Stimulated activated CD4-positive, alpha-beta T cell treated with anti-CD3 and anti-CD28 coated beads, Interleukin-1b, Interleukin-23, amount 100 ng/mL, for 4 hours (primary cell): Measurements from ENCODE around the gene TGFBI.

Source experiments
- DNase-seq, 2 donors: peaks; one replicate each; pipeline ENCODE4 v3.0.0-alpha.2; 2020; ENCODE audit warnings: low read depth in 2 of 2

TGFBI gene

DNA sequence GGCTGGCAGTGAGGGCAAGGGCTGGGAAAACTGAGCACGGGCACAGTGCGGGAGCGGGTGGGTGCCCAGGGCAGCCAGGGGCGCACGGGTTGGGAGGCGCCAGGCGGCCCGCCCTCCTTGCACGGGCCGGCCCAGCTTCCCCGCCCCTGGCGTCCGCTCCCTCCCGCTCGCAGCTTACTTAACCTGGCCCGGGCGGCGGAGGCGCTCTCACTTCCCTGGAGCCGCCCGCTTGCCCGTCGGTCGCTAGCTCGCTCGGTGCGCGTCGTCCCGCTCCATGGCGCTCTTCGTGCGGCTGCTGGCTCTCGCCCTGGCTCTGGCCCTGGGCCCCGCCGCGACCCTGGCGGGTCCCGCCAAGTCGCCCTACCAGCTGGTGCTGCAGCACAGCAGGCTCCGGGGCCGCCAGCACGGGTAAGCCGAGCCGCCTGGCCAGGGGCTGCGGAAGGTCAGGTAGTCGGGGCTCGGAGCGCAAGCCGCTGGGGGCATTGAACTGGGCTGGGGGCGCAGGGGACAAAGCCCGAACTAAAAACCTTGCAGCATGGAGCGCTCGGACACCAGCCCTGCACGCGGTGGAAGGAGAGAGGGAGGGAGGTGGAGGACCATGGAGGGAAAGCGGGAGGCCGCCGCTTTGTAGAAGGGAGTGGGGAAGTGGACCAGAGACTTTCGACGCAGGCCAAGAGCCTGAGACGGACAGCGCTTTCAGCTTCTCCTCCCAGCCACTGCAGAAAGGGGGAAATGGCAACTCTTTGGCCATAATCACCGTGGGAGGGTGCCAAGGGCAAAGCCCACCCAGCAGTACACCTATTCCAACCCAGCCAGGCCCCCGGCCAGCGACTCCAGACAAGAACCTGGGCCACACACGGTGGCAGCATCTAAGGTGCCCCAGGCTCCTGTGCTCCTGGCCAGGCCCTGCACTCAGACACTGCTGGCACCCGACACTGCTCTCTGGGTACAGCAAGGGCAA lies at the start of gene TGFBI:
Gene TGFBI, plus strand, starts transcription at position 207 of the 961 bp plus-strand sequence. Its CDS starts 68 bp downstream, at position 275.
- no peak for DNase-seq

- DNase-seq: no peak
These were observed 49.8 kb upstream of the TGFBI start for GRCh38 chr5:135978993-135979392.

GRCh38 chr5:135979510-135979909 lies 49.3 kb upstream of the TGFBI start:
- DNase-seq: no peak

DNA sequence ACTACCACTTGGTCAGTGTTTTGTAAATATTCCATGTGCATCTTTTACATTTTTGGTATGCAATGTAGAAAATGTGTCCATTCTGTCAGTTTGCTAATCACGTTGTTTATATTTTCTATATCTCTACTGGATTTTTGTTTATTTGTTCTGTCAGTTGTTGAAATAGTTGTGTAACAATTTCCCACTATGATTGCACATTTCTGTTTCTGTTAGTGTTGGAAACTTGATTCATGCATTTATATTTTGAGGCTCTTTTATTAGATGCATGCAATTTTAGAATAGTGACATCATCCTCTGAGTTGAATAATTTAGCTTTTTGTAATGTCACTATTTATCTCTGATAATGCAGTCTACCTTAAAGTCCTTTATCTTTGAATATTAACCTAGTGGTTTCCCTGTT lies 48.2 kb upstream of the TGFBI start:
- no peak for DNase-seq

GRCh38 chr5:135985951-135986350 lies 42.8 kb upstream of the TGFBI start:
- DNase-seq: no peak

- no peak for DNase-seq
These were observed 42.4 kb upstream of the TGFBI start for GRCh38 chr5:135986401-135986800.

- no peak for DNase-seq
These were observed 41.8 kb upstream of the TGFBI start for GRCh38 chr5:135986891-135987401.

- no peak for DNase-seq
These were observed 40.2 kb upstream of the TGFBI start for GRCh38 chr5:135988546-135988945.

DNA sequence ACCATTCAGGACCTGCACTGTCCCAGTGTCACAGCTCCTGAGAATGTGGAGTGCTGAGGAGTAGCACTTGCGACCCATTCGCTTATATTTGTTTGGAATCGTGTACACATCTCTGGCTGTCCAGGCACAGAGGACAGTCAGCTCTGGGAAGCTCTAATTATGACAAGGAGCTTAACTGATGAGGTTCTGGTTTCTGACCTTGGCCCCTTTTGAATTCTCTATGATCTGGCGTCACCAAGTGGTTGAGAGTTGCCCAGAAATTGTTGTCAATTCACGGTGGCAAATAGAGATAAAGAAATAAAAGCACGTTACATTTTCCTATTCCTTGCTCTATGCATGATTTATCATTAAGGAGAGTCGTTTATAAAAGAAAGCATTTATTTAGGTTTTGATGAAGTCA lies 39.1 kb upstream of the TGFBI start:
- DNase-seq: no peak

DNA sequence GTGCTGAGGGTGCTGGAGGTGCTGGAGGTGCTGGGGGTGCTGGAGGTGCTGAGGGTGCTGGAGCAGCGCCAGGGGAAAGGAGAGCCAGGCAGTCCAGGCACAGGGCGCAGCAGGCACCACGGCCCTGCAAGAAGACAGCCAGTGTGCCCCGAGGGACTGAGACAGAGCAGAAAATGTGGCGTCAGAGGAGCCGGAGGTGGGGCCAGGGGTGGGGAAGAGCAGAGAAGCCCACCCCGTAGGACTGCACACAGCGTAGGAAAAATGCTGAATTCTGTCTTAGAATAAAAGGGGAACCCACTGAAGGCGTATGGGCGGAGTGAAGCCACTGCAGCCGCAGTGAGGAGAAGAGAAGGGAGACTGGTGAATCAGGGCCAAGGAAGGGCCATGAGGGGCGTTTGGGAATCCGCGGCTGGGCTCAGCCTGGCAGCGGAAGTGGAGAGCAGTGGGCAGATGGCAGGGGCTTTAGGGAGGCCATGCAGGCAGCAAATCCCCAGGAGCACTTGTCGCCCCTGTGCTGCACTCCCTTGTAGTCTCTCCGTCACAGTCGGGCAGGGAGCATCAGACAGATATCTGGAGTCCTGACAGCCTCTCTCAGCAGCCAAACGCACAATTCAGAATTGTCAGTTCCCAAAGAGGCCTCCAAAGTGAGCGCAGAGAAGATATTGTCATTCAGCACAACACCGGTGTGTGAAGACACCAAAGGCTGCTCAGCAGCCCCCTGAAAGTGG lies 38.1 kb upstream of the TGFBI start:
- DNase-seq: no peak

- DNase-seq: no peak
These were observed 37.4 kb upstream of the TGFBI start for GRCh38 chr5:135991429-135991828.

GRCh38 chr5:135993335-135993879 lies 35.4 kb upstream of the TGFBI start:
- no peak for DNase-seq

DNA sequence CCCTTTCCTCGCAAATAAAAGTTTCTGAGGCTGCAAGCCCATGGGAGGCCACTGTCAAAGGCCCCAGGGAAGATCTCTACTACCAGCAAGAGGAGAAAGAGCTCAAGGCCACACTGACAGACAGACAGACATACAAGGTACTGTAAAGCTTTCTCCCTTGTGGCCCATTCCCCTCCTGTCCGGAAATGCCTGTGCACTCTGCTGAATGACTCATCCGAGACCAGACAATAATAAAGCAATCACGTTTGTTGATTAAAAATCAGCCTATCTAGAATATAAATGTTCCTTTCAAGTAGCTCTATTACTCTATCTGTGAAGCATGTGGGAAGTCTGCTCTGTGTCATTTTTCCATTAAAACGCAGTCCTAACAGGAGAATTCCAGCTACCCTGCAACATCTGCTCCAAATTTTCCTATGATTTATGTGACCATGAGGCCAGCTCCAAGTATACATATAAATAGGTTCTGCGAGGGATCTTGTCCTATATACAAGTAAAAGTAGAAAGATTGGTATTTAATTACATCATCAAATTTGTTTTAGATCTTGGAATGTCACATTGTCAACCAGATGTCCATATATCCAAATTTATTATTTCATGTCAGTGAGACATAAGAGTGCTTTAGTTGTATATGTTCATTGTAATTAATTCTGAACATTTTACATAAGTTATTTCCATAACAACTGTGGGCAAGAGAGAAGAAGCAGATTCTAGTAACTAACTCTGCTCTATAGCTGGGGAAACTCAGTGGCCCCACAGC lies 34.7 kb upstream of the TGFBI start:
- DNase-seq: no peak

DNA sequence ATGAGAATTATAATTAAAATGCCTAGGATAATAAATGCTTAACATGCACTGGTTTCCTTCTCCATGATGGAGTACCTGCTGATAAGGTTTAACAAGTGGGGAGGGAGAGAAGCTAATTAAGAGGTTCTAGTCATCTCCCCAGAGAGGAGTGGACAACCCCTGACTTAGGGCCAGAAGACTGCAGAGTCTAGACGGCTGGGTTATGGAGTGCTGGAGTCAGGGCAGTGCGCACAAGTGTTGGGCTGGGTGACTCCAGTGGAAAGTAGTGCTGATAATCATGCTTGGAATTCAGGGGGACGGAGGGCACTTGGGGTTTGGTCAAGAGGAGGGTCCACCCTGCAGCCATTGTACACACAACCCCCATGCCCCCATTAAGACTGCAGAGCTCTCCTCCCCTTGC lies 32.8 kb upstream of the TGFBI start:
- DNase-seq: no peak

- no peak for DNase-seq
These were observed 32.2 kb upstream of the TGFBI start for GRCh38 chr5:135996611-135997010.

- DNase-seq: no peak
These were observed 31.0 kb upstream of the TGFBI start for GRCh38 chr5:135997673-135998335.

- DNase-seq: no peak
These were observed 29.9 kb upstream of the TGFBI start for GRCh38 chr5:135998889-135999288.

DNA sequence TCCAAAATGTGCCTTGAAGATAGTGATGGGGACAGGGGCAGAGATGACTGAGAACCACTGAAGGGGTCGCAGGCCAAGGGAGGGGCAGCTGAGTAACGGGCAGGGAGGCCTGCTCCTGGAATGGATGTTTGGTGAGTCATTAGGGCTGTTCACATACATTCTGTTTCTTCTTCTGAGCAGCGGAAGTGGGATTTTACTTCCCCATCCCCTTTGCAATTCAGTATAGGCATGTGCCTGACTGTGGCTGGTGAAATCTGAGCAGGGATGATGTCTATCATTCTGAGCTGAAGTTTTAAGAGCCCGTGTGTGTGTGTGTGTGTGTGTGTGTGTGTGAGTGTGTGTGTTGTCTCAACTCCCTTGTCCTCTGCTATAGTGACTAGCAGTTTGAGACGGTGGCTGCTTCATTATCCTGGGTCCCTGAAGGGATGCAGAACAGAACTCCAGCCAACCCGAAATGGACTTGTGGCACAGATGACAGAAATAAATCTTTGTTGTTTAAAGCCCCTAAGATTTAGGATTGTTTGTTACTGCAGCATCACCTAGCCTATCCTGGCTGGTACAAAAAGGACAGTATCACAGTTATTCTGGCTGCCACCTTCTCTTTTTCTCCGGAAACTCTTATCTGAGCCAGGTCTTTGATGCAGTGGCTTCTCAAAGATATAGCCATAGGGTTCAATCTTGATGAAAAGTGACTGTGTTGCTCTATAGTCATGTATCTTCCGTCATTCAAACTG lies 29.2 kb upstream of the TGFBI start:
- DNase-seq: no peak

DNA sequence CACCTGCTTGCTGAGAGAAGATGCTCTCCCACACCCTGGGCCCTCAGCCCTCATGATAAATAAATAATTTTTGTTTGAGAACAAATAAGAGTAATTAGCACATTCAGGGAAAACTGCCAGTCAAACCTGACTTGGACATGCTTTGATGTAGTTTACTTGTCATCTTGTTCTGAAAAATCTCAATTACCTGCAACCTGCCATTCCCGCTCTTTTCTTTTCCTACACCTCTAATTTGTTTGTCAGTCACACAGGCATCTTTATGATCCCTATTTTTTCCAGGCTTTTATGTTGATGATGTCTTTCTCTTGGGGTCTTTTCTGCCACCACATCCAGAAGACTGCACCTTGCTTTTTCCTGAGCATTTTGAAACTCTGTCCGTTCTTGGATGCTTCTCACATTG lies 28.6 kb upstream of the TGFBI start:
- no peak for DNase-seq

- DNase-seq: no peak
These were observed 27.9 kb upstream of the TGFBI start for GRCh38 chr5:136000932-136001331.
